CD14-positive monocyte (primary cell): ENCODE results near the gene OR5B3. TPM values are rescaled to one million over a fixed set of nuclear protein-coding genes. Genes with fewer than 3 reads are reported as not detected.

Source experiments
- DNase-seq, 3 donors: peaks; one replicate each; pipeline ENCODE4 v3.0.0-alpha.2; 2011 to 2022
- H2AFZ ChIP-seq: 2 replicates; pipeline ENCODE4 v1.6.0; 2012; ENCODE audit warnings: mild to moderate bottlenecking, low read depth, low read length, inconsistent platforms; ENCODE audit not compliant: insufficient read depth, poor library complexity, severe bottlenecking
- H3K27ac ChIP-seq, 2 donors: 1 replicate in 1 of 2; 2 replicates in 1 of 2; pipeline ENCODE4 v1.5.1; 2012 to 2013; ENCODE audit warnings: low read length in 2 of 2, control low read depth in 1 of 2, inconsistent platforms in 1 of 2, low read depth in 1 of 2, mild to moderate bottlenecking in 1 of 2
- H3K27me3 ChIP-seq, 2 donors: one replicate each; pipeline versions ENCODE4 v1.6.0 to v1.6.1; 2011 to 2013; ENCODE audit warnings: low read length in 2 of 2; ENCODE audit not compliant: control insufficient read depth in 2 of 2, insufficient read depth in 2 of 2
- H3K36me3 ChIP-seq, 2 donors: replicated peaks in 1 of 2; 1 replicate in 1 of 2; 2 replicates in 1 of 2; pipeline versions ENCODE4 v1.5.1 to v1.6.1; 2012 to 2013; ENCODE audit warnings: low read length in 2 of 2, control low read depth in 1 of 2, inconsistent platforms in 1 of 2, mild to moderate bottlenecking in 1 of 2; ENCODE audit not compliant: insufficient read depth in 2 of 2, control insufficient read depth in 1 of 2
- H3K4me1 ChIP-seq, 2 donors: 1 replicate in 1 of 2; 2 replicates in 1 of 2; pipeline versions ENCODE4 v1.5.1 to v1.6.1; 2012 to 2013; ENCODE audit warnings: low read length in 2 of 2, control low read depth in 1 of 2, inconsistent platforms in 1 of 2, mild to moderate bottlenecking in 1 of 2, moderate library complexity in 1 of 2; ENCODE audit not compliant: insufficient read depth in 2 of 2, control insufficient read depth in 1 of 2
- H3K4me2 ChIP-seq: replicated peaks from 2 replicates; pipeline ENCODE3; 2012; ENCODE audit warnings: low read length, moderate library complexity, mild to moderate bottlenecking; ENCODE audit not compliant: poor library complexity, severe bottlenecking; ENCODE audit errors: extremely low read depth
- H3K4me3 ChIP-seq, 3 experiments: fragments of 200-600 bp in 1 of 3; sonication (generic) in 1 of 3; replicated peaks in 1 of 3; 1 replicate in 2 of 3; 2 replicates in 1 of 3; pipeline ENCODE4 v1.5.1; 2011 to 2013; ENCODE audit warnings: low read length in 3 of 3, mild to moderate bottlenecking in 3 of 3, control low read depth in 2 of 3, low read depth in 2 of 3, inconsistent platforms in 1 of 3, moderate library complexity in 1 of 3
- H3K79me2 ChIP-seq: 2 replicates; pipeline ENCODE4 v1.6.0; 2012; ENCODE audit warnings: mild to moderate bottlenecking, control low read depth, inconsistent platforms, low read length, moderate library complexity; ENCODE audit not compliant: insufficient read depth
- H3K9ac ChIP-seq: 2 replicates; pipeline ENCODE4 v1.6.0; 2017; ENCODE audit warnings: low read length, mild to moderate bottlenecking; ENCODE audit not compliant: insufficient read depth, poor library complexity, severe bottlenecking
- H3K9me3 ChIP-seq, 2 donors: replicated peaks in 1 of 2; 1 replicate in 1 of 2; 2 replicates in 1 of 2; pipeline versions ENCODE4 v1.5.1 to v1.6.1; 2012 to 2013; ENCODE audit warnings: low read length in 2 of 2, control low read depth in 1 of 2; ENCODE audit not compliant: control insufficient read depth in 1 of 2, insufficient read depth in 1 of 2
- H4K20me1 ChIP-seq: 2 replicates; pipeline ENCODE4 v1.6.0; 2012; ENCODE audit warnings: mild to moderate bottlenecking, low read length, control low read depth, moderate library complexity; ENCODE audit not compliant: insufficient read depth
- H3K27ac Mint-ChIP-seq, 7 donors: one replicate each; pipeline ENCODE4 v1.8.0; 2020; ENCODE audit warnings: mild to moderate bottlenecking in 7 of 7, mixed read lengths in 7 of 7, moderate library complexity in 6 of 7, inconsistent platforms in 2 of 7
- H3K27me3 Mint-ChIP-seq, 3 donors: one replicate each; pipeline ENCODE4 v1.8.0; 2021 to 2022; ENCODE audit warnings: low read depth in 3 of 3, mild to moderate bottlenecking in 3 of 3, mixed read lengths in 3 of 3, moderate library complexity in 3 of 3, inconsistent platforms in 1 of 3
- H3K36me3 Mint-ChIP-seq, 2 donors: one replicate each; pipeline ENCODE4 v1.8.0; 2020; ENCODE audit warnings: mixed read lengths in 2 of 2, inconsistent platforms in 1 of 2, mild to moderate bottlenecking in 1 of 2
- H3K4me1 Mint-ChIP-seq: one replicate; pipeline ENCODE4 v1.8.0; 2020; ENCODE audit warnings: mild to moderate bottlenecking, mixed read lengths
- H3K4me3 Mint-ChIP-seq, 2 donors: one replicate each; pipeline ENCODE4 v1.8.0; 2020; ENCODE audit warnings: mild to moderate bottlenecking in 2 of 2, mixed read lengths in 2 of 2, moderate library complexity in 1 of 2
- H3K9me3 Mint-ChIP-seq, 7 donors: one replicate each; pipeline ENCODE4 v1.8.0; 2020 to 2022; ENCODE audit warnings: mixed read lengths in 7 of 7, mild to moderate bottlenecking in 6 of 7, moderate library complexity in 6 of 7, inconsistent platforms in 2 of 7
- WGBS: methylation state at CpG from one replicate; pipeline ENCODE4 v1.1.5; 2013; ENCODE audit warnings: missing lambda C conversion rate; ENCODE audit not compliant: insufficient coverage; 5-methylcytosine and 5-hydroxymethylcytosine counted together
- intact Hi-C, 2 donors: fragments of 100-400 bp; cut with micrococcal nuclease; formaldehyde crosslinking; loops; one replicate each; pipeline versions ENCODE4 v1.15.0 to v1.15.1; 2023
- polyA plus RNA-seq, 3 donors: library from polyadenylated mRNA; depleted of rRNA in 1 of 3; unstranded in 2 of 3; stranded (reverse) in 1 of 3; fragments of 300-500 nt in 2 of 3; fragments of >200 nt in 1 of 3; fragmentation: Illumina TruSeq in 2 of 3; gene quantifications; 1 replicate in 2 of 3; 2 replicates in 1 of 3; pipeline ENCODE4 v1.2.3, GENCODE V29; 2012 to 2021
- TF ChIP-seq, protein P1 (sequence below): fragments of 200-600 bp; IDR thresholded peaks from one replicate; pipeline ENCODE4 v1.8.0; 2022; ENCODE audit warnings: antibody characterized with exemption, mild to moderate bottlenecking

The OR5B3 gene
- polyA plus RNA-seq, 3 donors, result not detected

DNA sequence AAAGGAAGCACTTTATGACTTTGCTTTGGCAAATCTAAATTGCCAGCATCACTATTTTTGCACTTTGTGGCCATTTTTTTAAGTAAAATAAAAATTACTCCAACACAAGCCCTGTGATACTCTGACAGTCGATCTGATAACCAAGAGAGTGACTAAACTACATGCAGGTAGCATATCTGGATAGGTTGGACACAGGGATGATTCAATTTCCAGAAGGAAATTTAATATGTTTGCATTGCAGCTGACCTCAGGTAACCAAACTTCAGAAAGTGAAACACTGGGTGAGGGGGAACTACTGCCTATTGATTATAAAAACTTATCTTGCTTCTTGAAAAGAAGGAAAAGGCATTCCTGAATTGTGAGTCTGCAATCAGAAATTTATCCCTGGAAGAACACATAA, 13.9 kb downstream of the OR5B3 start:
- no peaks in the 10 kb centered on the region for H3K4me1 Mint-ChIP-seq

DNA sequence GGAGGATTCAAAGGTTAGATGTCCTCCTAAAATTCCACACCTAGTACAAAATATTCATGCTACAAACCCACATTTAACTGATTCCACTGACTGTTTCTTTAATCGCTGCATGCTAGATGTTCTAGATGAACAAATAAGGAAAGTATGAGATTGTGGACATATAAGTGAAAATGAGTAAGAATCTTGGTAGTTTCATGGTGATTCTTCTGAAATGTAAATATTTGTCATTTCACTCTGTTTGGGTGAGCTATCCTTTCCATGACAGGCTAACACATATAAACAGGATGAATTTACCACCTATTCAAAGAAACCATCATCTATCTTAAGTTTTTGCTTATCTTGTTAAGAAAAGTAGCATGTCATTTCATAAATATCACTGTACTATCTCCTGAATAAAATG, 14.8 kb downstream of the OR5B3 start:
- Histone ChIP-seq H2AFZ (no peak overlapping the region), H3K4me2 (no peak overlapping the region), H3K79me2 (no peaks in the 10 kb centered on the region), H3K9ac (no peak overlapping the region), H3K4me3 (no peak overlapping the region), H3K36me3 (no peaks in the 10 kb centered on the region), H3K4me1 (no peaks in the 10 kb centered on the region), H3K27ac (no peak overlapping the region), H3K27me3 (no peaks in the 10 kb centered on the region), H3K9me3 (peaks cover 7 to 13% of the 10 kb centered on the region in 2 donors), H4K20me1 (no peaks in the 10 kb centered on the region)
- H3K36me3 Mint-ChIP-seq, result no peaks in the 10 kb centered on the region
- no peak for DNase-seq
- intact Hi-C loops, result no loop called here
- TF ChIP-seq, protein P1, sequence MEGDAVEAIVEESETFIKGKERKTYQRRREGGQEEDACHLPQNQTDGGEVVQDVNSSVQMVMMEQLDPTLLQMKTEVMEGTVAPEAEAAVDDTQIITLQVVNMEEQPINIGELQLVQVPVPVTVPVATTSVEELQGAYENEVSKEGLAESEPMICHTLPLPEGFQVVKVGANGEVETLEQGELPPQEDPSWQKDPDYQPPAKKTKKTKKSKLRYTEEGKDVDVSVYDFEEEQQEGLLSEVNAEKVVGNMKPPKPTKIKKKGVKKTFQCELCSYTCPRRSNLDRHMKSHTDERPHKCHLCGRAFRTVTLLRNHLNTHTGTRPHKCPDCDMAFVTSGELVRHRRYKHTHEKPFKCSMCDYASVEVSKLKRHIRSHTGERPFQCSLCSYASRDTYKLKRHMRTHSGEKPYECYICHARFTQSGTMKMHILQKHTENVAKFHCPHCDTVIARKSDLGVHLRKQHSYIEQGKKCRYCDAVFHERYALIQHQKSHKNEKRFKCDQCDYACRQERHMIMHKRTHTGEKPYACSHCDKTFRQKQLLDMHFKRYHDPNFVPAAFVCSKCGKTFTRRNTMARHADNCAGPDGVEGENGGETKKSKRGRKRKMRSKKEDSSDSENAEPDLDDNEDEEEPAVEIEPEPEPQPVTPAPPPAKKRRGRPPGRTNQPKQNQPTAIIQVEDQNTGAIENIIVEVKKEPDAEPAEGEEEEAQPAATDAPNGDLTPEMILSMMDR, result no peak
- WGBS, result no CpG with 5 or more reads among the region's 1 CpG
- no peak overlapping the region for H3K27ac Mint-ChIP-seq
- no peak overlapping the region for H3K4me3 Mint-ChIP-seq
- peaks cover 0 to 10% (median 5%) of the 10 kb centered on the region in 7 donors for H3K9me3 Mint-ChIP-seq
- no peaks in the 10 kb centered on the region for H3K27me3 Mint-ChIP-seq
- H3K4me1 Mint-ChIP-seq, result no peaks in the 10 kb centered on the region

More for the DNA sequence above, 13.9 kb downstream of the OR5B3 start:
- H3K4me3 ChIP-seq, result no peak overlapping the region
- H2AFZ ChIP-seq, result no peak overlapping the region
- H3K36me3 ChIP-seq, result no peaks in the 10 kb centered on the region
- no peak for DNase-seq
- H4K20me1 ChIP-seq, result no peaks in the 10 kb centered on the region
- Mint-ChIP-seq H3K9me3 (peaks cover 0 to 10% (median 5%) of the 10 kb centered on the region in 7 donors), H3K36me3 (no peaks in the 10 kb centered on the region), H3K27me3 (no peaks in the 10 kb centered on the region), H3K27ac (no peak overlapping the region), H3K4me3 (no peak overlapping the region)
- TF ChIP-seq, protein P1, result no peak
- peaks cover 7 to 13% of the 10 kb centered on the region in 2 donors for H3K9me3 ChIP-seq
- H3K4me1 ChIP-seq, result no peaks in the 10 kb centered on the region
- H3K9ac ChIP-seq, result no peak overlapping the region
- WGBS, result 60% methylated on average over 1 of the region's 1 CpG
- H3K79me2 ChIP-seq, result no peaks in the 10 kb centered on the region
- H3K27me3 ChIP-seq, result no peaks in the 10 kb centered on the region
- no peak overlapping the region for H3K27ac ChIP-seq
- no peak overlapping the region for H3K4me2 ChIP-seq
- intact Hi-C loops, result no loop called here
